ENCODE data around the gene TMPRSS9.

DNA sequence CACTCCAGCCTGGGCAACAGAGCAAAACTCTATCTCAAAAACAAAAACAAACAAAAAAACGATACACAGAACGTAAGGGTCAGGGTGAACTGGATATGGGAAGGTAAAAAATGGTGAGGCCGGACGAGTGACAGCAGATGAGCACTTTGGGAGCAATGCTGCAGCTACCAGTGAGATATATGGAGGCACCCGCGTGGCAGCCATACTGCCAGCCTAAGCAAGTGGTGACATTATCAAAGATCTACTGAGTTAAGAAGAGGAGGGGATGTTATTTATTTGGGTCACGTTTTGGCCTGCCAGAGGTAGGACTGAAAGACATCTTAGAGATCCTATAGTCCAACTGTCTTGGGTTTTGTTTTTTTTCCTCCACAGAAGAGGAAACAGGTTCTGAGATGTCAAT, 53.1 kb downstream of the TMPRSS9 start:
- TF ChIP-seq, protein P1, sequence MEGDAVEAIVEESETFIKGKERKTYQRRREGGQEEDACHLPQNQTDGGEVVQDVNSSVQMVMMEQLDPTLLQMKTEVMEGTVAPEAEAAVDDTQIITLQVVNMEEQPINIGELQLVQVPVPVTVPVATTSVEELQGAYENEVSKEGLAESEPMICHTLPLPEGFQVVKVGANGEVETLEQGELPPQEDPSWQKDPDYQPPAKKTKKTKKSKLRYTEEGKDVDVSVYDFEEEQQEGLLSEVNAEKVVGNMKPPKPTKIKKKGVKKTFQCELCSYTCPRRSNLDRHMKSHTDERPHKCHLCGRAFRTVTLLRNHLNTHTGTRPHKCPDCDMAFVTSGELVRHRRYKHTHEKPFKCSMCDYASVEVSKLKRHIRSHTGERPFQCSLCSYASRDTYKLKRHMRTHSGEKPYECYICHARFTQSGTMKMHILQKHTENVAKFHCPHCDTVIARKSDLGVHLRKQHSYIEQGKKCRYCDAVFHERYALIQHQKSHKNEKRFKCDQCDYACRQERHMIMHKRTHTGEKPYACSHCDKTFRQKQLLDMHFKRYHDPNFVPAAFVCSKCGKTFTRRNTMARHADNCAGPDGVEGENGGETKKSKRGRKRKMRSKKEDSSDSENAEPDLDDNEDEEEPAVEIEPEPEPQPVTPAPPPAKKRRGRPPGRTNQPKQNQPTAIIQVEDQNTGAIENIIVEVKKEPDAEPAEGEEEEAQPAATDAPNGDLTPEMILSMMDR (IDR thresholded peaks at IDR 0.05) = no peak
- no peak for TF ChIP-seq POLR2A (IDR thresholded peaks at IDR 0.05)

Data from adrenal gland (tissue), 5 donors.